ENCODE measurements around the gene MAGI2. TPM values are rescaled to one million over a fixed set of nuclear protein-coding genes. Genes with fewer than 3 reads are reported as not detected.

Gene MAGI2
- polyA plus RNA-seq, 4 donors = 36.8 to 43.5 (median 38.3) TPM

DNA sequence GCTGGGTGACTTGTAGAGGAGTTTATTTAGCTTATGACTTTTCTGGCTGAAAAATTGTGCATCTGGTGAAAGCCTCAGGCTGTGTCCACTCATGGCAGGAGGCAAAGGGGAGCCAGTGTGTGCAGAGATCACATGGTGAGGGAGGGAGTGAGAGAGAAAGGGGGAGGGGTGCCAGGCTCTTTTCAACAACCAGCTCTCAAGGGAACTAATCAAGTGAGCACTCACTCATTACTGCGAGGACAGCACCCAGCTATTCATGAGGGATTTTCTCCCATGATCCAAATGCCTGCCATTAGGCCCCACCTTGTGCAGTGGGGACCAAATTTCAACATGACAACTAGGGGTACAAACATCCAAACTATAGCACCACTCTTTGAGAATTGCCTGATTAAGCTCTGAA is 590.2 kb downstream of the MAGI2 start:
- peak in 2 of 4 donors; percentile 5 to 10 for DNase-seq (ENCODE audit: low read depth in 4 of 4, low spot score in 3 of 4)

DNA sequence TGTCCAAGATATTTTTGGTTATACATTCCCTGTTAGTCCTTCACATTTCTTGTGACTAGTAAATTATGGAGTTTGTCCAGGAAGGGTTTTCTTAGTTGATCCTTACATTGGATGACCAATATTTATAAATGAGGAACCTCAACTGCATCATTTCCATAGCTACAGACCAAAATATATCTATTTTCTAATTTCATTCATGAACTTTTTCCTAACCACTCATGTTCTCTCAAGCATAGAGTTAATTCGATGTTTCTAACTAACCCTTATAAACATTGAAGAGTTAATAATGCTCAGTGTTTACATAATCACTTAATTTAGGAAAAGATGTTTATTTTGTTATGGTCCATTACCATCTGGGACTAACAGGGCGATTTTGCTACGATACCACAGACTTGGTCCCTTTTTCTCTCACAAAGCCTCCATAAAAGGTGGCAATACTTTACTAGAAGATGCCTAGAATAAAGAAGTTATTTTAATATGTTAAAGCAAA is 591.0 kb downstream of the MAGI2 start:
- DNase-seq (ENCODE audit: low read depth in 4 of 4, low spot score in 3 of 4) = no peak

DNA sequence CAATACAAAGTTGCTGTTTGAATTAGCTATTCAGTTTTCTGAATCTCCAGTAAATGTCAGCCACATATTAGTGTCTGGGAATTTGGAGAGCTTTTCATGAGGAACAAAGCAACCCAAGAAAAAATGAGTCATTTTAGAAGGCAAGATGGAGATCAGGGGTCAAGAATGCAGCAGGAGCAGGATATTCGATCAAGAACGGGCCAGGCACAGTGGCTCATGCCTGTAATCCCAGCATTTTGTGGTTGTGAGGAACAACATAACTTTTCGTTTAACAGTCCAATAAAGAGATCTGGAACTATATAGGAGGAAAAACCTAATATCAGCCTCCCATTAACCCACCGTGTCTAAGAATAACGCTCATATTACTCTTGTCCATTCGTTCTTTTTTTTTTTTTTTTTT is 600.5 kb downstream of the MAGI2 start:
- no peak for DNase-seq (ENCODE audit: low read depth in 4 of 4, low spot score in 3 of 4)

DNA sequence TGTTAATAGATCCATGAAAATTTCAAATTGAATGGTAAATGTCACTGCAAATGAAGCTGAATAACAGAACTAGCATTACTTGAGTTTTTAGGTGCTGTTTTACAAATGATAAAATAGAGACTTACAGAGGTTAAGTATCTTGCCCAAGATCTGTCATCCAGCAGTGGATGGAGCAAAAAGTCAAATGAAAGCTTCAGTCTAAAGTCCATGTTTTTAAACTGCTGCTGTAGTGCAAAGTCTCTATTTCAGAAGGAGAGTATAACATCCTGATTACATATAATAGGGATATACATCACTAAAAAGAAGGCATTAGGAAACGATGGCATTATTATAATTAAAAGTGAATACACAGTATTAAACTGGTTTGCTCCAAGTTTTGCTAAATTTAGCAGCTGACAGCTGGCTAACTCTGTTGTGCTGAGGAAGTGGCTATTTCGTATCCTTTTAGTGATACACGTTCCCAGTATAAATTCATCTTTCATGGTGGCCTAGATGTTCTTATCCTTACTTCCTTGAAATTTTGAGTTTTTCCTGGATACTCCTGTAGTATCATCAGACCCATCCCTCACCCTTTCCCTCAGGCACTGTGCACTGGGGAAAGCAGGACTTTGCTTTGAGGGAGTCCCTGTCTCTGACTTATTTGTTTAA is 603.2 kb downstream of the MAGI2 start:
- no peak for DNase-seq (ENCODE audit: low read depth in 4 of 4, low spot score in 3 of 4)

DNA sequence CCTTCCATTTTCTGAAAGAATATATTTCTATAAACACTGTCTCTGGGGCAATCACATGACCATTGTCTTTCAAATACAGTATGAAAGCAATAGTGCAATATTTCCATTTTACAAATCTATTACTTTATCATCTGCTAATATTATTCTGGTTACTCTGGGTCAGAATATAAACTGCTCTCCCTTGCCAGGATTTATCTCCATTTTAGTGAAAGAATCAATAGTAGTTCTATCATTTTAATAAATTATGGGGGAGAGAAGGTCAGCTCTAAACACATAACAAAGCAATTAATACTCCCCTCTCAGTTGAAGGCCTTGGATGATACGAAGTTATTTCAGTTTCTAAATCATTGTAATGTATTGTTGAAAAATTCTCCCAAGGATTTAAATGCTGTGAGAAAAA is 608.3 kb downstream of the MAGI2 start:
- no peak for DNase-seq (ENCODE audit: low read depth in 4 of 4, low spot score in 3 of 4)

DNA sequence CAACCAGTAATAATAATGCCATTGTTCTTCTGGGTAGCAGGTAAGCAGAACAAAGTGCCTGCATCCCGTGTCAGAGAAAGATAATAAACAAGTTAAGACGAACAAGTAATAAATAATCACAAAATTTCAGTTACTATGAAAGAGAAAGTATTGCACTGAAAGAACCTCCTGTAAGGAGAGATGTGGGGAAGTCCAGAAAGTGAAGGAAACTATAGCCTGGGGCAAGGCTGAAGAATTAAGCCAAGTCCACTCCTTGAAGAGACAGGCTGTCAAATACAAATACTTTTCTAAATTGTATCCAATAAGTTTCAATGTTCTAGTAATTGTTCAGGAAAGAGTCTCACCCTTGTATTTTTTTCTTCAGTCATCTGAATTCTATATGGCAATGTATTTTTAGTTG is 611.4 kb downstream of the MAGI2 start:
- DNase-seq (ENCODE audit: low read depth in 4 of 4, low spot score in 3 of 4) = no peak

DNA sequence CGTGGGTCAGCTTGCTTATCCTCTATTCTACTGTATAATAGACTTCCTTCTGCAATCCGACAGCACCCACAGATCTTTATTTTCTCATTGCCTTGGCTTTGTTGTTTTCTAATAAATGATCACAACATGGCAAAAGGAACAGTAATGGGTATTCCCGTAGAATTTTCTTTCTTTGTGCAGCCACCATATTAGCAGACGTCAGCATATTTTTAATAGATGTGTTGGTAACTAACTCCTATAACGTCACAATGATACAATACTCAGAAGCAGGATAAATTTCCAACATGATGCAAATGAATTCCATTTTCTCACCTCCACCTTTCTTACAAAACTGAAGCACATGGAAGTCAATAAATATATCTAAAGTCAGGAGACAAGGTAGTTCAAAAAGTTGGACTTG is 617.6 kb downstream of the MAGI2 start:
- no peak for DNase-seq (ENCODE audit: low read depth in 4 of 4, low spot score in 3 of 4)

DNA sequence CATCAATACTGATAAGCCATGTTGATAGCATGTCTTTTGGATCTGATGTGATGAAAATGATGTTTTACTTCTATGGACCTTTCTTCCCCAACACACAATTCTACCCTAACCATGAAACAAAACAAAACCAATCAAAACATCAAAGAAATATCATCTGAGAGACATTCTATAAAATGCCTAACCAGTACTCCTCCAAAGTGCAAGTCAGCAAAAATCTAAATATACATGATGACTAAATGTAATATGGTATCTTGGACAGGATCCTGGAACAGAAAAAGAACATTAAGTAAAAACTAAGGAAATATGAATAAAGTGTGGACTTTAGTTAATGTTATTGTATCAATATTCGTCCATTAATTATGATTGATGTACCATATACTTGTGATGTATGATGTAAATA is 625.1 kb downstream of the MAGI2 start:
- no peak for DNase-seq (ENCODE audit: low read depth in 4 of 4, low spot score in 3 of 4)

DNA sequence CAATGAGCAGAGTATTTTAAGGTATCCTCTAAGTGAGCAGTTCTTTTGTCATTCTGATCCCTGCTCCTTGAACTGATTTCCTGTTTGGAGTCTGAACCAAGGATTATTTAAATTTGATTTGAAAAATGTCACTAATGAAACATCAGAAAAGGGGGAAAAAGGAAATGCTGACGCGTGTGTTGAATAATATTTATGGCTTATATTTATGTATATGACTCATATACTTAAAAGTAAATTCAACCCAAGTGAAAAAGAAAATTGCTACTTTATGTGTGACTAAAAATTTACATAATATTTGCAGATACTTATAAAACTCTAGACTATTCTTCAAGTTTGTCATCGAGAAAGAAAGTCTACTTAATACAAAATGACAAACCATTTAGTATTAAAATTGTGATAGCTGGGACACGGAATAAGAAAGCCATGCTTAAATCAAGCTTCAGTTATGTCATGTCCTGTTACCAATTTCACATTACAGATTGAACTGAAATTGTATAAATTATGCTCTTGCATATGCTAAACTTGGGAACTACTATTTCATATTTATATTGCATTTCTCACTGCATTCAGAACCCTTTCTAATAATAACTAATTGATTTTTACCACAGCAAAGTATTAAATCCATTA is 649.9 kb downstream of the MAGI2 start:
- no peak for DNase-seq (ENCODE audit: low read depth in 4 of 4, low spot score in 3 of 4)

DNA sequence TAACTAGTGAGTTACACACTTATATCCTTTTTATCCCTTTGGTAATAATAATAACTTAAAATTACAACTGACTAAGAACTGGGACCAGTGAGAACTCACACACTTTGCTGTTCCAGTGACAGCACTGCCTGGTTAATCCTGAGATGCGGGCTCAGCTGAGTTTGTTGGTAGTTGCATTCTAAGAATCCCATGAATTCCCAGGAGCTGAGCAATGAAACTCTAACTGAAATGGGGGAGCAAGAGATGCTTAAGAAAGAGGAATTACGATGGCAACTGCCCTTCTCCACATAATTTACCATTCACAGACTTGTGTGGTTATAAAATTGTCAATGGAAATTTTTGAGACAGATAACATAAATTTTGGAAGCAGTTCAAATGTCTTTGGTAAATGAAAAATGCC is 659.4 kb downstream of the MAGI2 start:
- DNase-seq (ENCODE audit: low read depth in 4 of 4, low spot score in 3 of 4) = no peak

DNA sequence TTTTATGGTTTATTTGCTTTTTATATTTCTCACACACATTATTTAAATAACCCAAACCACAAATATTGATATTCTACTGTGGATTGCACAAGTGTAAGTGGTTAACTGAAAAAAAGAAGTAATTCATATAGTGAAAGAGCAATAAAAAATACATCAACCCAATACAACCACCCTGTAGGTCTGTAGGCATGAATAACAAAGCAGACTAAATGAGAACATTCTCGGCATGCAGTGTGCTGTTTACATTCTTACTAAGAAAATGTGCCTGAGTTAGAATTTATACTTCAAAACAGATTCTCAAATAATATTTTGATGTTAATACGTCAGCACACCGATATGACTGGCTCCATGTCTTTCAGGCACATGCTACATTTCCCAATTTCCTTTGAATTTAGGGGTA is 660.8 kb downstream of the MAGI2 start:
- no peak for DNase-seq (ENCODE audit: low read depth in 4 of 4, low spot score in 3 of 4)

DNA sequence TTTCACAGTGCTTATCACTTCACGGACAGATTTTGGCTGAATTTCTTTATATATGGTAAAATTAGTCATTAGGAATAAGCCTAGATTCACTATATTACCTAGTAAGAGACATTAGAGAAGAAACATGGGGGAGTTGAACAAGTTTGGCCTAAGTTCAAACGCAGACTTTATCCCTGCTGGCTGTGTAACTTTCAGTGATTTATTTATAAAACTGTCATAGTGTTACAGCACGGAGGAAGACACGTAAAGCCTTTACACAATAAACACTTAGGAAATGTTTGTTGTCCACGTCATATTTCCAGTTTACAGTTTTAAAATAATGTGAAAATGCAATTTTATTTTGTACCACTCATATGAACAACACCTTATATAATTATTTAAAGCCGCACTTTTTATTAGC is 661.5 kb downstream of the MAGI2 start:
- no peak for DNase-seq (ENCODE audit: low read depth in 4 of 4, low spot score in 3 of 4)

DNA sequence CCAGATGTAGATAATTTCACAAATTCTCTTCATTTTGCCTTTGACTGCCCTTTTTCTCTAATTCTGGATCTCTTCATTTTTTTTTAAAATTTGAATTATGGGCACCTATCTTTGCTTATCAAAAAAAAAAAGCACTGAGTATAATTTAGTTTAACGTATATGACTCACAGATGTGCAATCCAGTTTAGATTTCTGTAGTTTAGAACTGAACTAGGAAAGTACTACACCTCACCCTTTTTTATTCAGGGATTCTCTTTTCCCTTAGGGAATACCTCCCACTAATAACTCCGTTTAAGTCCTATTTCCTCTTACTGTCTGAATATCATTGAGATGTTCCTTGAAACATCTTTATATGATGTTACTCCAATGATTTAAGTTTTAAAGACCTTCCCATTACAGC is 665.0 kb downstream of the MAGI2 start:
- DNase-seq (ENCODE audit: low read depth in 4 of 4, low spot score in 3 of 4) = no peak

DNA sequence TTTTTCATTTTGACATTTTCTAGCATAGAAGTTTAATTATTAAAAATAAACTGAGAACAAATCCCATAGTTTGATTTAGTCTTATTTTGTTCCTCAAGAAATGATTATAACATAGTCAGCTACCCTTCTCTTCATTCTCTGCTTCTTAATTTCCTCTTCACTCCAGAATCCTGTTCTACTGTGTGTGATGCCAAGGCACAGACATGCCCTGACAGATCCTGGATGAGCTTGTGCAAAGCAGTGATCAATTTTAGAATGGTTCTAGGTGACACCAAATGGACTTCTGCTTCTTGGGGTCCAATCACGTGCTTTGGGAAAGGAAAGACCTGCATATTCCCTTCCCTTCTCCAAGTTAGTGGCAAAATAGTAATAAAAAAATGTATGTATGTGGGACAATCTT is 665.6 kb downstream of the MAGI2 start:
- no peak for DNase-seq (ENCODE audit: low read depth in 4 of 4, low spot score in 3 of 4)

DNA sequence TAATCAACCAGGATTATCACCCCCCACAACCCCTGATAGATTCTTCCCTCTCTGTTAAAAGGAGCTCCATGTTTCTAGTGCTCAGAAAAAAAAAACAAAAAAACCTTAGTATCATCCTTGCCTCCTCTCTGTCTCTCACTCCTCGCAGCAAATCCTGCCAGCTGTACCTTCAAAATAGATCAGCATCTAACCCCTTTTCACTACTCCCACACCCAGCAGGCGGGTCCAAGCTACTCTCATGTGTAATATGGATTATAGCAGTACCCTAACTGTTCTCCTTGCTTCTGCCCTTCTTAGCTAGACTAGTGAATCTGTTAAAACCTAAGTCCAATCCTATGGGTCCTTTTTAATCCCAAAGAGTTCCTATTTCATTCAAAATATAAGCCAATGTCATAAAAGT is 667.4 kb downstream of the MAGI2 start:
- no peak for DNase-seq (ENCODE audit: low read depth in 4 of 4, low spot score in 3 of 4)

DNA sequence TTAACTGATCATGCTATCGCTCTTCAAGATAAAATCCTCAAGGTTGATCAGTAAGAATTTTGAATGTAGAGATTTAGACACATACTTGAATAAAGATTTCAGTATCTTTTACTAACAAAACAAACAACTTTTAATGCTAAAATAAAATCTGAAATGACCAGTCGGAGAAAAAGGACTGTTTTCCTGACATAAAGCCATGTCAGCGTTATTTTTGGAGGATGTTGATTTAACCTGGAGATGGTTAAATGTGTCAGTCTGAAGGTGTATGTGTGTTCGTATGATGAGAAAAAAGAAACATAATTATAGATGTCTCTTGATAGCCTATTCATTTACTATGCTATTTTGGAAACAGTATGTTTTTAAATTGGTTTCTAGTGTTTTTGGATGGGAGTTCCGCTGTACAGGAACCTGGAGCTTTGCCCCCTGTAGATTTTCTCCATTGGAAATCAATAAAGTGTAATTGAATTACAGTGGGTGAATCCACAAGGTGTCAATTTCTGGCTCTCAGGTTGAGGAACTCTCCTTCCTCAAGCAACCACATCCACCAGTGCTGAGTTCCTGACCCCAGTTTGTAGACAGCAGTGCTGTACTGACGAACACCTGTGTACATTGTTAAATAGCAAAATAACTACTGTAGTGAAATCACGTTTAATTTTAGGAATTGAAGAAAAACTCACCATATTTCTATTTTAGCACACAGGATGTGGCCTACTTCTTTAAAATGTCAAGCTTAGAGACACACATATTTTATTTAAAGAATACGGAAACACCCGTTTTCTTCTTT is 670.1 kb downstream of the MAGI2 start:
- no peak for DNase-seq (ENCODE audit: low read depth in 4 of 4, low spot score in 3 of 4)

DNA sequence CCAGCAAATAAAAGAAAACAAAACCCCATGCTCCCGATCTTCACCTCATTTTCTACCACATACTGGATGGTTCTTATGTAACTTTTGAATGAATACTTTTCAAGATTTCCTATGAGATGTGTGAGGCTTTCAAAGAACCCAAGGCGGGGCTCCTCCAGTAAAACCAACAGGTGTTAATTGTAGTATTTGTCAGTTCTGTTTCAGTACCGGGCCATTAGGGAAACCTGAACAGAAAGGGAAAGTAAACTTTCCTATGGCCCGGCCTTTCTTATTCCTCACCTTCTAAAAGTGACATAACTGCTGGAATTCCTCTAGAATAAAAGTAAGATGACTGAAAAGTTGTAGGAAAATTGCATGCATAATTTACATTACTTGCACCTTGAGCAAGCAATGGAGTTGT is 672.9 kb downstream of the MAGI2 start:
- no peak for DNase-seq (ENCODE audit: low read depth in 4 of 4, low spot score in 3 of 4)

DNA sequence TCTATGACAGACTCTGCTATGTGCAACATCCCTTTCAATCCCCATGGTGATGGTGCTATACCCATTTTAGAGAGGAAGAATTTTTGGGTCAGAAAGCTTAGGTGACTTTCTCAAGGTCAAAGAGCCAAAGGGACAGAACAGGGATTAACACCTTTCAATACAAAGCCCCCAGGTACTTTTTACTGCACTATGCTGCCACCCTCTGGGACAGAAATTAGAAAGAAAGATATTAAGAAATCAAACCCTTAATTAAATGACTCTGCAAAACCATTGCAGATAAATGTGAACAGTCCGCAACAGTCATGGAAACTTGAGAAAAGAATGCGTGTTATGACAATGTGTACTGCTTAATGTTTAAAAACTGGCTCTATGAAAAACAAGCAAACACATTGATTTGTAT is 673.7 kb downstream of the MAGI2 start:
- no peak for DNase-seq (ENCODE audit: low read depth in 4 of 4, low spot score in 3 of 4)

DNA sequence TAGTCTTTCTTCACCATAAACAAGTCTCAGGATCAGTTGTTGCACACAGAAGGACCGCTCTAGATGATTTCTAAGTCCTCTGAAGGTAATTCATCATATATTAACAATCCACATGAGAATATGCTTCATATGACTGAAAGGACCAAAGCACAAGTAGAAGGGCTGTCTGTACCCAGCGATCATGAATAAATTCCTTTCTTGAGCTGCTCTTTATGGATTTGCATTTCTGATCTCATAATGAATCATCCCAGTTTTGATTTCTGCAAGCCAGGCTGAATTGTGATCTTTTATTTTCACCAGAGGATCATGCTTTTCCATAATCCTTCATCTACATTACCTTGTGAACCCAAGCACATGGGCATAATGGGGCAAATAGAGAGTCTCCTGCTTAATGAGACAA is 675.6 kb downstream of the MAGI2 start:
- DNase-seq (ENCODE audit: low read depth in 4 of 4, low spot score in 3 of 4) = no peak

DNA sequence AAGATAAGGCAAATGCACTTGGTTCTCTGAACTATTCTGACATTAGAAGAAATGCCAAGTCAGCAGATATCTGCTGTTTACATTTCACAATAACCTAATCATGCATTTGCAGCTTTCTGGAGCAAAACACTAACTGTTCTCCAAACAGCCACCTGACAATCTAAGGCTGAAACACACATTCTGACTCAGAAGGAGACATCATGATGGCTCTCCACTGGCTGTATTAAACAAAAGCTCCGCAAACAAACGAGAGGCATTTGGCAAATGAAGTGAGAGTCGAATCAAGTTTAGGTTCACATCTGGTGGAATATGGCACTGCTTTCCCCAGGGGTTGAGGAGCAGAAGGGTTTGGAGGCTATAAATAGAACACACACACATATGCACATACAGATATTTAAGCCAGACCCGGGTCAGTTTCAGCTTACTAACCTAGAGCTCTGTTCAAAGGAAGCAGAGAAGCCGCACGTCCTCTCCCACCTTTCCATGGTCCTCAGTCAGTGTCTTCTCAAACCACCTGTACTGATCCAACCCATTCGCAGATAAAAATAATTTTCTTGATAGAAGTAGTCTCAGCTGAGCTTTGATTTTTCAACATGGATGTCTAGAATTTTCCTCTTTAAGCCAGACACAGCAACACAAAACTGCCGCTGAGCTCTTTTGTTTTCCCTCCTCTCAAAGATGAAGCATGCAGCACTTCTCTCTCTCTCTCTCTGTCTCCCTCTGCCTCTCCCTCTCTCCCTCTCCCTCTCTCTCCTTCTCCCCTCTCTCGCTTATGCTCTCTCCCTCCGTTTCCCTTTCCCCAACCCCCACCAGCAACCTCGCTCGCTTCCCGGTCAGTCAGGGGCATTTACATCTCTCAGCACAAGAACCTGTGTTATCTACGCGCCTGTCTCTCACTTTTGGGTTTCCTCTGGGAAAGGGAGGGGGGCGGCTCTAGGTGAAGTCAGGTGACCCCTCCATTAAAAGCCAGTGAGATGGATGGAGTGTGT is 682.8 kb downstream of the MAGI2 start:
- DNase-seq (ENCODE audit: low read depth in 4 of 4, low spot score in 3 of 4) = no peak

Measured in right renal pelvis (tissue), 4 donors.